Activated CD8-positive, alpha-beta memory T cell treated with anti-CD3 and anti-CD28 coated beads, Interleukin-2, amount 50 U/mL, for 48 hours (primary cell): ENCODE results near the gene LRRC4.

Experiments
- DNase-seq: peaks from one replicate; pipeline ENCODE4 v3.0.0-alpha.2; 2020

LRRC4 gene

GRCh38 chr7:128059143-128059988 lies 28.1 kb upstream of the LRRC4 start:
- DNase-seq: no peak

GRCh38 chr7:128057909-128058308 lies 26.7 kb upstream of the LRRC4 start:
- DNase-seq: no peak

- no peak for DNase-seq
Observed at GRCh38 chr7:128056901-128057300, 25.7 kb upstream of the LRRC4 start.

- DNase-seq: no peak
Observed at GRCh38 chr7:128055637-128056036, 24.4 kb upstream of the LRRC4 start.

GRCh38 chr7:128054511-128054910 lies 23.3 kb upstream of the LRRC4 start:
- DNase-seq: no peak

- no peak for DNase-seq
Observed at GRCh38 chr7:128053991-128054390, 22.8 kb upstream of the LRRC4 start.

GRCh38 chr7:128053023-128053422 lies 21.8 kb upstream of the LRRC4 start:
- no peak for DNase-seq

- no peak for DNase-seq
Observed at GRCh38 chr7:128052404-128052803, 21.2 kb upstream of the LRRC4 start.

GRCh38 chr7:128045766-128046165 lies 14.5 kb upstream of the LRRC4 start:
- DNase-seq: no peak

GRCh38 chr7:128045158-128045557 lies 13.9 kb upstream of the LRRC4 start:
- DNase-seq: no peak

GRCh38 chr7:128044064-128044463 lies 12.8 kb upstream of the LRRC4 start:
- no peak for DNase-seq

- DNase-seq: no peak
Observed at GRCh38 chr7:128042012-128042411, 10.8 kb upstream of the LRRC4 start.

- no peak for DNase-seq
Observed at GRCh38 chr7:128041203-128041602, 10.0 kb upstream of the LRRC4 start.

GRCh38 chr7:128040205-128040604 lies 9.0 kb upstream of the LRRC4 start:
- DNase-seq: no peak

GRCh38 chr7:128039544-128039953 lies 8.3 kb upstream of the LRRC4 start:
- no peak for DNase-seq

GRCh38 chr7:128037880-128038619 lies 6.8 kb upstream of the LRRC4 start:
- DNase-seq: no peak

- DNase-seq: no peak
Observed at GRCh38 chr7:128037081-128037480, 5.8 kb upstream of the LRRC4 start.

- DNase-seq: no peak
Observed at GRCh38 chr7:128036226-128036940, 5.1 kb upstream of the LRRC4 start.

- DNase-seq: no peak
Observed at GRCh38 chr7:128035712-128036111, 4.5 kb upstream of the LRRC4 start.

GRCh38 chr7:128034825-128035224 lies 3.6 kb upstream of the LRRC4 start:
- DNase-seq: no peak

- no peak for DNase-seq
Observed at GRCh38 chr7:128033246-128033645, 2.0 kb upstream of the LRRC4 start.

- peak; percentile 63 for DNase-seq
Observed at GRCh38 chr7:128032605-128033235, 1.5 kb upstream of the LRRC4 start.
